ENCODE data around the gene FGF1.

- no peak for TF ChIP-seq POLR2A (IDR thresholded peaks at IDR 0.05)
- TF ChIP-seq, protein P1, sequence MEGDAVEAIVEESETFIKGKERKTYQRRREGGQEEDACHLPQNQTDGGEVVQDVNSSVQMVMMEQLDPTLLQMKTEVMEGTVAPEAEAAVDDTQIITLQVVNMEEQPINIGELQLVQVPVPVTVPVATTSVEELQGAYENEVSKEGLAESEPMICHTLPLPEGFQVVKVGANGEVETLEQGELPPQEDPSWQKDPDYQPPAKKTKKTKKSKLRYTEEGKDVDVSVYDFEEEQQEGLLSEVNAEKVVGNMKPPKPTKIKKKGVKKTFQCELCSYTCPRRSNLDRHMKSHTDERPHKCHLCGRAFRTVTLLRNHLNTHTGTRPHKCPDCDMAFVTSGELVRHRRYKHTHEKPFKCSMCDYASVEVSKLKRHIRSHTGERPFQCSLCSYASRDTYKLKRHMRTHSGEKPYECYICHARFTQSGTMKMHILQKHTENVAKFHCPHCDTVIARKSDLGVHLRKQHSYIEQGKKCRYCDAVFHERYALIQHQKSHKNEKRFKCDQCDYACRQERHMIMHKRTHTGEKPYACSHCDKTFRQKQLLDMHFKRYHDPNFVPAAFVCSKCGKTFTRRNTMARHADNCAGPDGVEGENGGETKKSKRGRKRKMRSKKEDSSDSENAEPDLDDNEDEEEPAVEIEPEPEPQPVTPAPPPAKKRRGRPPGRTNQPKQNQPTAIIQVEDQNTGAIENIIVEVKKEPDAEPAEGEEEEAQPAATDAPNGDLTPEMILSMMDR (IDR thresholded peaks at IDR 0.05 in 8 of 11, conservative IDR thresholded peaks at IDR 0.05 in 3 of 11), result no peak
Measured at GRCh38 chr5:142551338-142552067, 134.4 kb downstream of the FGF1 start.
